Measurements from ENCODE around the gene COL6A3. TPM values are rescaled to one million over a fixed set of nuclear protein-coding genes. Genes with fewer than 3 reads are reported as not detected.

COL6A3 gene
- total RNA-seq, 1 experiment from 2014 or later = 0.81 TPM

DNA sequence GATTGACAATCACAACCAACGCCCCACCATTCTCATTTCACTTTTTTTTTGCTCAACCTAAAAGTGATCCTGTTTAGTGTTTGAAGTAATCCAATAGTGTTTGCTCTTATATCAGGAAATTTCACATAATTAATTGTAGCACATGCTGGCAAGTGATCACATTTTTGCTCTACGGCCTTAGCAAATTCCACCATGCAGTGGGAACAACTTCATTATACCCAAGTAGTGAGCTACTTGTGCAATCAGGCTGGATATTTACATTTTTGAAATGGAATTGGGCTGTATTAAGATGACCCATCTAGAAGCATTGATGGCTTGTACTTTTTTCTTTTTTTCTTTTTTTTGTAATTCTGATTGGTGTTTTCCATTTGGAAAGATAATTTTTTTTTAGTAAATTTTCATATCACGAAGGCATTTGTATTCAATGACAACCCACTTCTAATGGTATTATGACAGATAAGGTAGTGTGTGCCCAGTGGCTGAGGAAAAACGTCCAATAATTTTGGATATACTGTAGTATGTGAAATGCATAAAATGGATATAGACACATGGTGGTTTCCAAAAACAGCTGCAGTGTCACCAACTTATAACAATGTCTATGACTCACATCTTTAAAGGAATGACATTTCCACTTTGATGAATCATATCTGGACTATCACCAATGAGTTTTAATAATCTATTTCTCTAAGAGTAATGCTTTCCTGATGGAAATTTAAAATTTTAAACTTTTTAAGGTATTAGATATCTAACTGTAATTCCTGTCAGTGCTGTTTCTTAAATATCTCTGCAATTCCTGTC, 130.6 kb downstream of the COL6A3 start:
- no peak for DNase-seq
- no peak overlapping the region for H2BK5ac ChIP-seq (ENCODE audit: insufficient read length, low read length)
- H2BK12ac ChIP-seq (ENCODE audit: insufficient read length, low read depth, low read length) = no peak overlapping the region
- H3K27me3 Mint-ChIP-seq (ENCODE audit: low read depth) = peaks cover 2% of the 10 kb centered on the region; the same call in 1 of the 2 replicates
- no peaks in the 10 kb centered on the region for H3K4me1 ChIP-seq (ENCODE audit: insufficient read depth, low read length)
- H3K4me2 ChIP-seq (ENCODE audit: insufficient read depth, insufficient read length, low read length) = no peak overlapping the region
- no CpG with 5 or more reads among the region's 4 CpGs for WGBS (ENCODE audit: extremely low coverage, insufficient read length, low lambda C conversion rate)
- H3K27ac ChIP-seq (ENCODE audit: insufficient read length, low read depth, low read length) = no peak overlapping the region
- no peak overlapping the region for H4K8ac ChIP-seq (replicated peaks; ENCODE audit: insufficient read length, low read depth, low read length)
- H2BK120ac ChIP-seq (ENCODE audit: low read depth, low read length, poor library complexity, severe bottlenecking) = no peak overlapping the region
- no peaks in the 10 kb centered on the region for H3K79me2 ChIP-seq (ENCODE audit: insufficient read depth, low read length)
- no peaks in the 10 kb centered on the region for H3K79me1 ChIP-seq (ENCODE audit: insufficient read depth, low read depth, low read length, poor library complexity, severe bottlenecking)
- no peak overlapping the region for H4K5ac ChIP-seq (ENCODE audit: insufficient read length, low read depth, low read length)
- H3K4me1 Mint-ChIP-seq = peaks cover 0 to 7% of the 10 kb centered on the region in 2 experiments; a peak in 2 of 4 replicates
- H3K18ac ChIP-seq (ENCODE audit: insufficient read length, low read depth, low read length) = no peak overlapping the region
- H3K9me3 Mint-ChIP-seq = peaks cover 0 to 2% of the 10 kb centered on the region in 2 experiments; a peak in 2 of 5 replicates
- H3K4ac ChIP-seq (ENCODE audit: low read depth, low read length) = no peak overlapping the region
- H3K56ac ChIP-seq (ENCODE audit: insufficient read length, low read depth, low read length) = no peak overlapping the region
- no peak overlapping the region for H3K4me3 Mint-ChIP-seq
- no peak overlapping the region for H3K23ac ChIP-seq (ENCODE audit: insufficient read length, low read depth, low read length)
- H3K27ac Mint-ChIP-seq = no peak overlapping the region
- no peak overlapping the region for H4K91ac ChIP-seq (ENCODE audit: insufficient read length, low read depth, low read length)
- no peak overlapping the region for H2AK5ac ChIP-seq (ENCODE audit: insufficient read length, low read length)
- no peak overlapping the region for H2BK20ac ChIP-seq (ENCODE audit: low read depth, low read length, poor library complexity, severe bottlenecking)
- no peak overlapping the region for H2BK15ac ChIP-seq (ENCODE audit: low read depth, low read length)
- no peak overlapping the region for H3K9ac ChIP-seq (ENCODE audit: extremely low read depth, insufficient read length, low read length)
- no peaks in the 10 kb centered on the region for H3K27me3 ChIP-seq (ENCODE audit: insufficient read depth, low read length)
- H3K23me2 ChIP-seq (ENCODE audit: insufficient read length, low read depth, low read length, poor library complexity, severe bottlenecking) = no peaks in the 10 kb centered on the region
- no peaks in the 10 kb centered on the region for H3K36me3 Mint-ChIP-seq (ENCODE audit: insufficient read depth in 1 of 3, low read depth in 3 of 3)
- H3K9me3 ChIP-seq (ENCODE audit: control insufficient read depth, low read depth, low read length) = no peaks in the 10 kb centered on the region
- H3K14ac ChIP-seq (ENCODE audit: insufficient read depth, low read length) = no peak overlapping the region
- no peaks in the 10 kb centered on the region for H4K20me1 ChIP-seq (ENCODE audit: control insufficient read depth, insufficient read depth, insufficient read length)
- TF ChIP-seq, protein P1, sequence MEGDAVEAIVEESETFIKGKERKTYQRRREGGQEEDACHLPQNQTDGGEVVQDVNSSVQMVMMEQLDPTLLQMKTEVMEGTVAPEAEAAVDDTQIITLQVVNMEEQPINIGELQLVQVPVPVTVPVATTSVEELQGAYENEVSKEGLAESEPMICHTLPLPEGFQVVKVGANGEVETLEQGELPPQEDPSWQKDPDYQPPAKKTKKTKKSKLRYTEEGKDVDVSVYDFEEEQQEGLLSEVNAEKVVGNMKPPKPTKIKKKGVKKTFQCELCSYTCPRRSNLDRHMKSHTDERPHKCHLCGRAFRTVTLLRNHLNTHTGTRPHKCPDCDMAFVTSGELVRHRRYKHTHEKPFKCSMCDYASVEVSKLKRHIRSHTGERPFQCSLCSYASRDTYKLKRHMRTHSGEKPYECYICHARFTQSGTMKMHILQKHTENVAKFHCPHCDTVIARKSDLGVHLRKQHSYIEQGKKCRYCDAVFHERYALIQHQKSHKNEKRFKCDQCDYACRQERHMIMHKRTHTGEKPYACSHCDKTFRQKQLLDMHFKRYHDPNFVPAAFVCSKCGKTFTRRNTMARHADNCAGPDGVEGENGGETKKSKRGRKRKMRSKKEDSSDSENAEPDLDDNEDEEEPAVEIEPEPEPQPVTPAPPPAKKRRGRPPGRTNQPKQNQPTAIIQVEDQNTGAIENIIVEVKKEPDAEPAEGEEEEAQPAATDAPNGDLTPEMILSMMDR (conservative IDR thresholded peaks at IDR 0.05) = no peak
- no peak overlapping the region for H2AFZ ChIP-seq (ENCODE audit: low read length)
- no peak overlapping the region for H3T11ph ChIP-seq (ENCODE audit: low read length)

All from H9 (cell line).